Measurements from ENCODE around the gene TBCD. TPM values are rescaled to one million over a fixed set of nuclear protein-coding genes. Genes with fewer than 3 reads are reported as not detected.

TBCD gene
- total RNA-seq, 1 donor from 2014 or later: 49.9 TPM

DNA sequence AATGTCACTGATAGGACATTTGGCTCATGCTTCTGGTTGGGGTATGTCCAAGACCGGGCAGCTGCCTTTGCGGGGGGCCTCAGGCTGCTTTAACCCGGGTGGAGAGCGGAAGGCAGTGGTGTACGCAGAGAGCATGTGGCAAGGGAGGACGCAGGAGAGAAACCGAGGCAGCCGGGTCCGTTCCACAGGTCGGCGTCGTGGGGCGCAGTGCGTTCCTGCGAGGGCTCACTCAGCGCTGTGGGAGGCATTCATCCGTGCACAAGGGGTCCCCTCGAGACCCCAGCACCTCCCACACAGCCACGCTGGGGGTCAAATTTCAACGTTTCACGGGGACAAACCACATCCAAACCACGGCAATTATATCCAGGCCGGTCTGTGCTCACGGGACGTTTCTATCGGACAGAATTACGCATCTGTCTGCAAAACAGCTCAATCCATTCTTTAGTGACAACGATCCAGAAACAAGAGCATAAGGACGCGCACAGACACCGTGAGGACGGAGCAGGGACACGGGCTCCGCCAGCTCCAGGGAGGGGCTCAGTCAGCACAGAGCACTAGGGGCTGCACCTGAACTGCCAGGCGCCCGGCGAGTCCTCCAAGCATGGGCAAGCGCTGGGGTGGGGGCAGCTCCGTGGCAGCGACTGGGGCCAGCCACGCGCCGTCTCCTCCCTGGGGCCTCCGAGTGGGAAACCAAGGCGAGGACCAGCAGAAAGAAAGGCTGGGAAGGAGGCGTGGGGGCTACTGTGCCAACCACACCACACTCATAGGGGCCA lies 219.1 kb downstream of the TBCD start:
- Mint-ChIP-seq H3K9me3 (no peaks in the 10 kb centered on the region), H3K4me1 (peaks cover 42% of the 10 kb centered on the region), H3K27me3 (peaks cover 3% of the 10 kb centered on the region), H3K36me3 (ENCODE audit: low read depth) (no peaks in the 10 kb centered on the region), H3K27ac (no peak overlapping the region), H3K4me3 (no peak overlapping the region)
- ChIA-PET POLR2A (interaction anchor here (0.6 kb wide), 1 partner anchor 148 kb away, joined by 5 read pairs; no protein-coding TSS in a partner anchor), CTCF (interaction anchor here (1.6 kb wide), 1 partner anchor 189 kb away, joined by 3 read pairs; no protein-coding TSS in a partner anchor)
- TF ChIP-seq CTCF (IDR thresholded peaks at IDR 0.05): no peak
- ATAC-seq (ENCODE audit: low read depth) (no peak), DNase-seq (no peak)
- intact Hi-C loops (cut with micrococcal nuclease): no loop called here

DNA sequence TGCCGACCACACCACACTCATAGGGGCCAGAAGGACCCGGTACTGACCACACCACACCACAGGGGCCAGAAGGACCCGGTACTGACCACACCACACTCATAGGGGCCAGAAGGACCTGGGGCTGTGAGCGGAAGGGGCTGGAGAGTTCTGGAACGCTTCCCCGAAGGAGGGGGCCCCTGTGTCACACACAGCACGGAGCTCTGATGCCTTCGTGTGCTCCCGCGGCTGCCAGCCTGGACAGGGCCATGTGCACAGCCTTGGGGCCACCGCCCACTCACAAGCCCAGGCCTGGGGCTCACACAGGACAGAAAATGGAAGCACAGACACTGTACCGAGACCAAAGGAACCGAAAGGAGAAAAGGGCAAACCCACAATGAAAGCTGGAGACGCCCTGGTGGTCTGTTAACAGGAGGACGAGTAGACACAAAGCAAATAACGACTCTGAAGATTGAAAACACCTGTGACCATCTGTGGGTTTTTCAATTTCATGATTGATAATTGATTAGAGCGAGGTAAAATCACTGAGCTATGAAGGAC lies 221.0 kb downstream of the TBCD start:
- H3K4me3 Mint-ChIP-seq: no peak overlapping the region
- no peaks in the 10 kb centered on the region for H3K9me3 Mint-ChIP-seq
- ChIA-PET CTCF (no interaction called here), POLR2A (no interaction called here)
- intact Hi-C loops (cut with micrococcal nuclease): no loop called here
- peaks cover 3% of the 10 kb centered on the region for H3K27me3 Mint-ChIP-seq
- peaks cover 27% of the 10 kb centered on the region for H3K4me1 Mint-ChIP-seq
- no peak for DNase-seq
- TF ChIP-seq CTCF (IDR thresholded peaks at IDR 0.05): no peak
- H3K36me3 Mint-ChIP-seq (ENCODE audit: low read depth): no peaks in the 10 kb centered on the region
- no peak for ATAC-seq (ENCODE audit: low read depth)
- no peak overlapping the region for H3K27ac Mint-ChIP-seq

DNA sequence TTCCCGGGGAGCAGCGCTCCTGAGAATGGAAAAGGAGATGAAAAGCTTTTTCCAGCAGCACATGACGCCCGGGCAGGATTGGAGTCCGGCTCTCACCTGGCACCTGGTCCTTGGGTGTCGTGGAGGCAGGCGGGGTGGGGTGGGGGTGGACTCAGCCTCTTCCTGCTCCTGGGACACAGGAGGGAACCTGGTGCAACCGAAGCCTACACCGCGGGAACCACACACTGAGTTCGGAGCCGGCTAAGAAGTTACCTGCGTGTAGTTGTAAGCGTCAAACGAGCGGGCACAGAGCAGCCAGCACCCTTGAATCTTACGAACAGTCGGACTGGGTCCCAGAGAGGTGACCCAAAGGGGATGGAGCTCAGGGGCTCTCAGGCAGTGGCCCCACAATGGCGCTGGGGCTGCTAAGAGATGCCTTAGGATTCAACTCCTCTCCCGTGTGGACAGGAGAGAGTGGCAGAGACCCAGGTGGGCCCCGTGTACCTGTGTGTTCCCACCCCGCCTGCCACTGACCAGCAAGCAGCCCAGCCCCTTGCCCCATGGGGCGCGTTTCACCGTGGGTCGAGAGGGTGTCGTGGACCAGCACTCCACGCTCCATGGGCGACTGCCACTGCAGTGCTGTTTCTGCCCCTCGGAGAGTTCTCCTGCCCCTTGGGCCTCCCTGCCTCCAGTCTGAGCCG lies 221.7 kb downstream of the TBCD start:
- DNase-seq (no peak), ATAC-seq (ENCODE audit: low read depth) (no peak)
- peaks cover 25% of the 10 kb centered on the region for H3K4me1 Mint-ChIP-seq
- TF ChIP-seq CTCF (IDR thresholded peaks at IDR 0.05): no peak
- no peak overlapping the region for H3K27ac Mint-ChIP-seq
- H3K27me3 Mint-ChIP-seq: peaks cover 3% of the 10 kb centered on the region
- H3K9me3 Mint-ChIP-seq: no peaks in the 10 kb centered on the region
- intact Hi-C loops (cut with micrococcal nuclease): no loop called here
- POLR2A ChIA-PET: no interaction called here
- CTCF ChIA-PET: no interaction called here
- no peak overlapping the region for H3K4me3 Mint-ChIP-seq
- H3K36me3 Mint-ChIP-seq (ENCODE audit: low read depth): no peaks in the 10 kb centered on the region

DNA sequence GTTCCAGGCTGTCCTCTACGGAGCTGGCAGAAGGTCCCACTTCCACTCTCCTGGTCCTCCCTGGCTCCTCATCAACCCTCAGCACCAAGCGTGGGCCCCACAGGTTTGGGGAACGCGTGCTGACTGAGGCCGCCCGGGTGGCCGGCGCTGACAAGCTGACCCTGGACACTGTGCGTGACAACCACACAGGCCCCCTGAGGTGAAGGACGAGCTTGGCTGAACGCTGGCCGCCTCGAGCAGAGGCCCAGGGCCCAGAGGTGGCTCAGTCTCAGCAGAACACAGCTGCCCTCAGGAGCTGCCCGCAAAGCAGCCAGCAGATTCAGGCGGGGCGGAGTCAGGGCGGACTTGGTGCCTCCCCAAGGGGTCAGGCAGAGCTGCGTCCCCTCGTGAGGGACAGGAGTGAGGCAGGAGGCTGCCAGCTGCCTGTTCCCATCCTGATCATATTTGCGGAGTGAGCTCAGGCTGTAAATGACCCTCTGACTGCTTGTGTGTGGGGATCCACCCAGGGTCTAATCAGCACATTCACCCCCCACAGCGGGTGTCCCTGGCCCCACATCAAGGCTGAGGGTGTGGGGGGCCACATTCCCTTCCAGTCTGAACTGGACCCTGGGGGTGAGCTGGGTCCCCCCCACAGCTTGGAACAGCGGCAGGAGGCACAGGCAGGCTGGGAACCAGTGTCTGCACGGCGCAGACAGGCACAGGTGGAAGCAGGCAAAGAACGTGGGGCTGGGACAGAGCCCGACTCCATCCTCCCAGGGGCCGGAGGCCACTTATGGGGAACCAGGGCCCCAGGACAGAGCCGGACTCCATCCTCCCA lies 222.5 kb downstream of the TBCD start:
- Mint-ChIP-seq H3K4me3 (no peak overlapping the region), H3K27ac (no peak overlapping the region), H3K9me3 (no peaks in the 10 kb centered on the region), H3K4me1 (peaks cover 29% of the 10 kb centered on the region), H3K27me3 (peaks cover 3% of the 10 kb centered on the region), H3K36me3 (ENCODE audit: low read depth) (no peaks in the 10 kb centered on the region)
- DNase-seq (no peak), ATAC-seq (ENCODE audit: low read depth) (no peak)
- ChIA-PET POLR2A (no interaction called here), CTCF (no interaction called here)
- no peak for TF ChIP-seq CTCF (IDR thresholded peaks at IDR 0.05)
- intact Hi-C loops (cut with micrococcal nuclease): no loop called here

Measured in activated B cell treated with CpG ODN at 0.5 μM for 24 hours (primary cell).